Spleen (tissue), 11 donors: ENCODE results near the gene FAM221B. TPM values are rescaled to one million over a fixed set of nuclear protein-coding genes. Genes with fewer than 3 reads are reported as not detected.

Source experiments
- DNase-seq: peaks from one replicate; pipeline ENCODE4 v3.0.0-alpha.2; 2020
- H3K27ac ChIP-seq, 8 donors: fragments of 200-600 bp; sonication (generic) in 7 of 8; 1 replicate in 4 of 8; 2 replicates in 4 of 8; pipeline versions ENCODE4 v1.5.0 to v1.8.0; 2016 to 2021; ENCODE audit warnings: inconsistent platforms in 4 of 8, mild to moderate bottlenecking in 4 of 8, moderate library complexity in 1 of 8
- H3K27me3 ChIP-seq, 7 donors: fragments of 200-600 bp; sonication (generic) in 6 of 7; replicated peaks in 1 of 7; 1 replicate in 4 of 7; 2 replicates in 3 of 7; pipeline versions ENCODE4 v1.5.0 to v1.8.0; 2016 to 2021; ENCODE audit warnings: inconsistent platforms in 3 of 7, mild to moderate bottlenecking in 1 of 7
- H3K36me3 ChIP-seq, 6 donors: fragments of 200-600 bp; sonication (generic) in 5 of 6; 1 replicate in 4 of 6; 2 replicates in 2 of 6; pipeline versions ENCODE4 v1.5.0 to v1.8.0; 2016 to 2021; ENCODE audit warnings: inconsistent platforms in 2 of 6
- H3K4me1 ChIP-seq, 6 donors: fragments of 200-600 bp; sonication (generic) in 5 of 6; 1 replicate in 3 of 6; 2 replicates in 3 of 6; pipeline versions ENCODE4 v1.5.0 to v1.8.0; 2016 to 2021; ENCODE audit warnings: inconsistent platforms in 3 of 6
- H3K4me3 ChIP-seq, 8 donors: fragments of 200-600 bp; sonication (generic) in 7 of 8; 1 replicate in 4 of 8; 2 replicates in 4 of 8; pipeline versions ENCODE4 v1.5.0 to v1.8.0; 2016 to 2021; ENCODE audit warnings: inconsistent platforms in 4 of 8, mild to moderate bottlenecking in 4 of 8, moderate library complexity in 2 of 8
- H3K9me3 ChIP-seq, 8 donors: fragments of 200-600 bp; sonication (generic) in 7 of 8; 1 replicate in 4 of 8; 2 replicates in 4 of 8; pipeline versions ENCODE4 v1.5.0 to v1.8.0; 2016 to 2021; ENCODE audit warnings: inconsistent platforms in 4 of 8
- CTCF ChIP-seq, 11 experiments: fragments of 200-600 bp in 7 of 11; fragments of 450-650 bp in 4 of 11; sonication (generic) in 4 of 11; IDR thresholded peaks in 8 of 11; conservative IDR thresholded peaks in 3 of 11; 1 replicate in 7 of 11; 2 replicates in 4 of 11; pipeline versions ENCODE4 v1.4.0 to v1.8.0; 2016 to 2021; ENCODE audit warnings: antibody characterized with exemption in 11 of 11, inconsistent platforms in 4 of 11, mild to moderate bottlenecking in 1 of 11
- POLR2A ChIP-seq, 3 donors: fragments of 450-650 bp; IDR thresholded peaks; one replicate each; pipeline ENCODE4 v1.5.1; 2017; ENCODE audit warnings: antibody characterized with exemption in 3 of 3, mild to moderate bottlenecking in 1 of 3
- POLR2AphosphoS5 ChIP-seq, 3 donors: sonication (generic); formaldehyde crosslinking; IDR thresholded peaks; one replicate each; pipeline ENCODE4 v1.5.1; 2017; ENCODE audit warnings: antibody characterized with exemption in 3 of 3
- WGBS, 5 donors: extraction: QIAGEN DNeasy Blood & Tissue Kit in 3 of 5; methylation state at CpG; one replicate each; pipeline versions ENCODE4 v1.1.5 to v1.1.7; 2013 to 2018; 5-methylcytosine and 5-hydroxymethylcytosine counted together
- intact Hi-C: fragments of 100-400 bp; cut with DNase I; formaldehyde crosslinking; loops from one replicate; pipeline ENCODE4 v1.15.0; 2023; ENCODE audit warnings: low total_unique reads
- polyA plus RNA-seq, 3 donors: library from polyadenylated mRNA; stranded (reverse); fragments of 200-250 nt; gene quantifications; one replicate each; pipeline ENCODE4 v1.2.1, GENCODE V29; 2013
- total RNA-seq, 7 donors: library from RNA; depleted of rRNA in 3 of 7; stranded (reverse); fragments of >200 nt in 3 of 7; fragmentation: NEBNext Ultra II Directional in 4 of 7; extraction: Animal tissue kit (Norgen Biotek cat#: 25700) in 4 of 7; gene quantifications; one replicate each; pipeline versions ENCODE4 v1.1.0 to v1.2.1, GENCODE V29; 2016 to 2021
- donor health status: healthy with polysubstance abuse.
- donor health status: DM: no; HTN: no; CAD: no; lungs with moderate emphysema.
- donor health status: DM: no; HTN: no; CAD: no.
- donor health status: Bipolar disorder and iron deficiency.
- donor health status: healthy.
- donor health status: DM: no; HTN: no; CAD: no.
- donor health status: DM: yes; HTN: yes; CAD: no.

Gene FAM221B
- total and polyA plus RNA-seq, 10 donors: not detected

DNA sequence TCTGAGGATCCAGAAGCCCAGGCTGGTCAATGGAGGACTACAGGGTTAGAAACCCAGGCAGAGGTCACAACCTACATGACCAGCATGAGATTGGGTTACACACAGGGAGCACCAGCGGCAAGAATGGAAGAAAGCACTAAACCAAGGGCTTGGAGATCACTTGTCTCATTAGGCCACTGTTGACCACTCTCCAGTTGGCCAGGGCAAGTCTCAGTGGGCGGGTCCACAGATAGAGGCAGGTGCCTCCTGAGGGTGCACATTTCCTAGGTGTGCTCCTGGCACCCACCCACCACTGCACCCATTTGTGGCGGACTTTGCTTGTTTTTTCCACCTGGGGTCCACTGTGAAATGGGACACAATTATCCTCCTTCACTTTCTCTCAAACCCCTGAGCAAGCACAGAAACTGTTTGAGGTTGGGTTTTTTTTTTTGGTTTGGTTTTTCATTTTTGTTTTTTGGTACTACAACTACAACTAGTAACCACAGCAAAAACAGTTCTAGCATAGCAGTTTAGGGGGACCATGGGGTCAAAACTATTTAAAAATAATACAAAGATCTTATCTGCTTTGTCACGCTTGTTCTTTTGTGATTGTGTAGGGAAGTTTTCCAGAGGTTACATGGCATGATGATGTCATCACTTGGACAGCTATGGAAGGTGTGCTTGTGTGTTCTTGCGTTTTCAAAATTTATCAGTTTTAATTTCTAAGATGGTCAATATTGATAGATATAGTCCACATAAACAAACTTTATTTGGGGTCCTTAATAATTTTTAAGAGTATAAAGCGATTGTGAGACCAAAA lies 31.0 kb downstream of the FAM221B start:
- H3K9me3 ChIP-seq: no peaks in the 10 kb centered on the region
- intact Hi-C loops: no loop called here
- H3K36me3 ChIP-seq: peaks cover 0 to 42% (median 9%) of the 10 kb centered on the region in 6 donors
- H3K27me3 ChIP-seq: no peaks in the 10 kb centered on the region
- H3K4me3 ChIP-seq: no peak overlapping the region
- no peak overlapping the region for H3K27ac ChIP-seq
- TF ChIP-seq POLR2A (IDR thresholded peaks at IDR 0.05) (no peak), CTCF (IDR thresholded peaks at IDR 0.05 in 8 of 11, conservative IDR thresholded peaks at IDR 0.05 in 3 of 11) (no peak), POLR2AphosphoS5 (IDR thresholded peaks at IDR 0.05) (no peak)
- H3K4me1 ChIP-seq: peaks cover 0 to 6% (median under 1%) of the 10 kb centered on the region in 6 donors
- 93 to 94% (median 93%) methylated on average over 6 of the region's 6 CpGs for WGBS, 5 donors
- no peak for DNase-seq

DNA sequence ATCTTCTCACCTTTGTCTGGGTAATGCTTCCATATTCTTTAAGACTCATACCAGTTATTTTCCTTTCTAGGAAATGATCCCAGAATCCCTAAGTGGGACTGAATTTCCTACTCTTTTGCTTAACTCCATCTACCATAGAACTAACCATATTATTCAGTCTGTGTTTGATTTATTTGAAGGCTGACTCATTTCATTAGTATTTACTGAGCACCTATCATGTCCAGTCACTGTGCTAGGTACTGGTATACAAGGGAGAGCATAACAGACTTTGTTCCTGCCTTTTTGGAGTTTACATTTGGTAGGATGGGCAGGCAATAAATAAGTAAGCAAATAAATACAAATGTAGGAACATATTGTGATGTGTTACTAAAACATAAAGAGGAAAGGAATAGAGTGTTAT lies 32.8 kb downstream of the FAM221B start:
- H3K4me3 ChIP-seq: no peak overlapping the region

DNA sequence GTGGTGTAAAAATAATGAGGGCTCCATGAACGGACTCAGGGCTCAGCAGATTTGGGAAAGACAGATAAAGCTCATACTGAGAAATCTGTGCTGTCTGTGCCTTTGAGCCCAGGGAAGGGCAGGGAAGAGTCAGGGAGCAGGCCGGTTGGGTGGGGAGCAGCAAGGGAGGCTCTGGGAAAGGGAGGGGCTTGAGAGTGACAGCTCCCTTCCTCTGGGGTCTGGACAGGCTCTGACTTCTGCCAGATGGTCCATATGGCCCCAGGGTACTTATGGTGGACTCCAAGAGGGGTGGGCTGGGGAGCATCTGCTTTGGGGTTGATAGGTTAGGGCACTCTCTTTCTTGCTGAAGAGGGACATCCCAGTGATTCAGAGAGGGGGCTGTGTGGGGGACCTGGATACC lies 35.1 kb downstream of the FAM221B start:
- no peak for TF ChIP-seq POLR2A (IDR thresholded peaks at IDR 0.05)
- no peak for TF ChIP-seq POLR2AphosphoS5 (IDR thresholded peaks at IDR 0.05)
- no peak overlapping the region for H3K4me3 ChIP-seq

More for the DNA sequence above, 32.8 kb downstream of the FAM221B start:
- no peak for TF ChIP-seq POLR2A (IDR thresholded peaks at IDR 0.05)
- no peak for TF ChIP-seq CTCF (IDR thresholded peaks at IDR 0.05 in 8 of 11, conservative IDR thresholded peaks at IDR 0.05 in 3 of 11)
- no peak for TF ChIP-seq POLR2AphosphoS5 (IDR thresholded peaks at IDR 0.05)
- H3K9me3 ChIP-seq: no peaks in the 10 kb centered on the region
- peaks cover 0 to 9% (median 0%) of the 10 kb centered on the region in 7 donors for H3K27me3 ChIP-seq
- no peak for DNase-seq
- intact Hi-C loops: no loop called here
- H3K36me3 ChIP-seq: peaks cover 0 to 30% (median 2%) of the 10 kb centered on the region in 6 donors
- peaks cover 3 to 15% (median 8%) of the 10 kb centered on the region in 6 donors for H3K4me1 ChIP-seq
- no peak overlapping the region for H3K27ac ChIP-seq

DNA sequence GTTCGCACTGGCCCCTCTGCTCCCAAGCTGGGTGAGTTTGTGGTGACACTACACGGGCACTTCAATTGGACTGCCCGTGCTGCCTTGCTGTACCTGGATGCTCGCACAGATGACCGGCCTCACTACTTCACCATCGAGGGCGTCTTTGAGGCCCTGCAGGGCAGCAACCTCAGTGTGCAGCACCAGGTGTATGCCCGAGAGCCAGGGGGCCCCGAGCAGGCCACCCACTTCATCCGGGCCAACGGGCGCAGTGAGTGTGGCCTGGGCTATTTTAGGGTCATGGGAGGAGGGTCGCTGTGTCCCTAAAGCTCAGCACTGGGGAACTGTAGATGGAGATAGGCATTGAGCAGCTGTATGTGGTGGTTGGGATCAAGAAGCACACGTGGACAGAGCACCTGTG lies 35.7 kb downstream of the FAM221B start:
- no peak for TF ChIP-seq CTCF (IDR thresholded peaks at IDR 0.05 in 8 of 11, conservative IDR thresholded peaks at IDR 0.05 in 3 of 11)
- TF ChIP-seq POLR2A (IDR thresholded peaks at IDR 0.05): no peak
- TF ChIP-seq POLR2AphosphoS5 (IDR thresholded peaks at IDR 0.05): no peak

More for the DNA sequence above, 35.1 kb downstream of the FAM221B start:
- H3K9me3 ChIP-seq: no peaks in the 10 kb centered on the region
- DNase-seq: no peak
- WGBS, 5 donors: 74 to 94% (median 89%) methylated on average over 2 of the region's 2 CpGs
- H3K4me1 ChIP-seq: peaks cover 7 to 22% (median 14%) of the 10 kb centered on the region in 6 donors
- intact Hi-C loops: no loop called here
- no peak overlapping the region for H3K27ac ChIP-seq
- peaks cover 0 to 12% (median 0%) of the 10 kb centered on the region in 7 donors for H3K27me3 ChIP-seq
- peaks cover 0 to 18% (median 0%) of the 10 kb centered on the region in 6 donors for H3K36me3 ChIP-seq

More for the DNA sequence above, 35.7 kb downstream of the FAM221B start:
- no peak overlapping the region for H3K27ac ChIP-seq
- H3K27me3 ChIP-seq: peaks cover 0 to 12% (median 0%) of the 10 kb centered on the region in 7 donors
- DNase-seq: no peak
- H3K4me3 ChIP-seq: no peak overlapping the region
- H3K4me1 ChIP-seq: peaks cover 7 to 22% (median 14%) of the 10 kb centered on the region in 6 donors
- intact Hi-C loops: no loop called here
- 93 to 97% (median 95%) methylated on average over 14 of the region's 14 CpGs for WGBS, 5 donors
- H3K9me3 ChIP-seq: no peaks in the 10 kb centered on the region
- peaks cover 0 to 18% (median 0%) of the 10 kb centered on the region in 6 donors for H3K36me3 ChIP-seq
